NCI-H1105 treated with DMSO at 0.1 percent for 48 hours (cell line): ENCODE measurements around the gene BCL6.

Source experiments
- DNase-seq: peaks from one replicate; lab custom pipeline; 2025; lab: John Stamatoyannopoulos, UW

Gene BCL6

DNA sequence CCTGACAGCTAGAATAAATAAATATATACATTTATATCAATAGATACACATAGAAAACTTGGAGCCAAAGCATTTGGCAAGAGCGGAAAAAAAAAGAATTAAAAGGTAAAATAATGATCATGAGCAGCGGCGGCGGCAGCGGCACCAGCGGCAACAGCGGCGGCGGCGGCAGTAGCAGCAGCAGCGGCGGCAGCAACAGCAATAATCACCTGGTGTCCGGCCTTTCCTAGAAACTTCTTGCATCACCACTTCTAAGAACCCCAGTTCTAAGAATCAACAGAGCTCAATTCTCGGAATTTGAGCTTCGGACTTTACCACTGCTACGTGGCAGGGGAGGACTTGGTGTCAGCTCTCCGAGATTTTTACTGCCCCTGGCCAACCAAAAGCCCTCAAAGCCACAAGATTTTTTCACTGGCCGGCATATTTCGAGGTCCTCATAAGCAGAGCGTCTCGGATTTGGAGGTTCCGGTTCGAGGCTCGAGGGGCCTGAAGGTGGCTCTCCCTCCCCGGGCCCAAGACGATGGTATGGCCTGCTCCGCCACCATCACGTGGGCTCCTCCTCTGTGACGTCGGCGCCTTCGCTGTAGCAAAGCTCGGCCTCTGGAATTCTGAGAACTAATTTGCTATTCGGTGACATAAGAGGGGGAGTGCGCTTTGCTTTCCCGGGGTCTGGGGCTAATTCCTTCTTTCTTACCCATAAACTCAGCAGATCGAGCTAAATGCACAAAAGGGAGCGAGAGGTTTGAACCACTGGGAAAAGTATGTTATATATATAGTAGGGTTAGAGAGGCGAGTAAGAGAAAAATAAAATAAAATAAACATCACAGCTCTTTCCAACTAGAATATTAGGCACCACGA is at the start of gene BCL6:
BCL6 (minus strand) TSS at position 268 of the 858 bp plus-strand sequence. CDS start 11,775 bp downstream, outside the sequence.
- peak; percentile 99 for DNase-seq

DNA sequence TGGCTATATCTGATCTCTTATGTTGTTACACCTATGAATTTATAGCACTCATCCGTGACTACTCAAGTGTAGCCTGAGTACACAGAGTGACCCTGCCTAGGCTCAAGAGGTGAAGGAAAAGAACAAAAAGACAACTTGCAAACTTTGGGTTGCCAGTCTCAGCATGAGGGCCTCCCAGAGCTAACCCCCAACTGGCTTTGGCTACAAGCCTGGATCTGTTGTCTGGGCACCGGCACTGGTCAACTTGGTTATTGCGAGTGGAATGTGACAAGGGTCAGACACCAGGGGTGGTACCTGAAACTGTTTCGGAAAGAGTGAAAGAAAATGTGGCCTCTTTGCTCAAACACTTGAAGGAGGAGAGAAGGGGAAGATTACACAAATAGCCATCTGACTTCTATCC is 49.5 kb upstream of the BCL6 start:
- no peak for DNase-seq

DNA sequence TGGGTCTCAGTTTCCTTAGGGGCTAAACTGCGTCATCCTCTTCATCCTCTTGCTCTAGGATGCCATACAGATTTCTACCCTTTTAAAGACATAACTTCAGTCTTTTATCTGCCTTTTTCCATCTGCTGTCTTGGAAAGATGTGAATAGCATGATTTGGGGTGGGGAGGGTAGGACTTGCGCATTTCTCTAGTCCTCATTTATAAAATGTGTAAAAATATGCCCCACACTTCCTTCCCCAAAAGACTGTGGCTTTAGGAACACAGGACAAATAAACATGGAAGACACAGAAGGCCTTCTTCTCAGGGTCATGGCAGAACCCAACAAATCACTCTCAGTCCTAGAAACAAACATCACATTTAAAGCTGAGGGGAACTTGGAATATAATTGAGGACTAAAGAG is 48.4 kb upstream of the BCL6 start:
- no peak for DNase-seq

DNA sequence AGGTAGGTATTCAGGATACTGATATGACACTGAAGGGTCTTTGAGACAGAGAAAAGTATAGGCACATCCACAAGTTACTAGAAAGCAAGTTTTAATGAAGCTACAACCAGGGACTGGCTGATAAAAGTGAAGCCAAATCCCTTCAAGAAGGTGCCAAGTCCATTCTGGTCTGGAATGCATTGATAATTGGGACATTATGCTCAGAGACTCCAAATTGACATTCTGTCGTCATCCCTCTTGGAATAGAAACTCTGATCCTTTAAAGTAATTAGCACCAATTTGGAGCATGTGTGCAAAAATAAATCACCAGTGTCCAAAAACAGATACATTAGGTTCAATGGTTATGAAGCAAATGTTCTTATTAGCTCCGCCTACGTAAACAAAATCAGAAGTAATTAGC is 47.3 kb upstream of the BCL6 start:
- DNase-seq: no peak

DNA sequence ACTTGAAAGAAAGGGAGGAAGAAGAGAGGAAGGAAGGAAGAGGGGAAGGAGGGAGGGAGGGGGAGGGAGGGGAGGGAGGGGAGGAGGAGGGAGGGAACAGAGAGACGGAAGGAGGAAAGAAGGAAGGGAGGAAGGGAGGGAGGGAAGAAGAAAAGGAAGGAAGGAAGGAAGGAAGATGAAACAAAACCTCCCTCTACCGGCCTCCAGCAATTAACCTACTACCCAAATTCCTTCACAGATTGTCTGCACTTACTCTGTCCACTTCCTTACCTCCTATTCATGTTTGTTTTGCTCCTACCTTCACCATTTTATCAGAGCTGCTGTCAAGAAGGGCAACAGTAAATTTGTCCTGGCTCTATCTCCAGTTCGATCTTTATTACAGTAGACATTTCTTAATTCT is 44.6 kb upstream of the BCL6 start:
- DNase-seq: no peak

DNA sequence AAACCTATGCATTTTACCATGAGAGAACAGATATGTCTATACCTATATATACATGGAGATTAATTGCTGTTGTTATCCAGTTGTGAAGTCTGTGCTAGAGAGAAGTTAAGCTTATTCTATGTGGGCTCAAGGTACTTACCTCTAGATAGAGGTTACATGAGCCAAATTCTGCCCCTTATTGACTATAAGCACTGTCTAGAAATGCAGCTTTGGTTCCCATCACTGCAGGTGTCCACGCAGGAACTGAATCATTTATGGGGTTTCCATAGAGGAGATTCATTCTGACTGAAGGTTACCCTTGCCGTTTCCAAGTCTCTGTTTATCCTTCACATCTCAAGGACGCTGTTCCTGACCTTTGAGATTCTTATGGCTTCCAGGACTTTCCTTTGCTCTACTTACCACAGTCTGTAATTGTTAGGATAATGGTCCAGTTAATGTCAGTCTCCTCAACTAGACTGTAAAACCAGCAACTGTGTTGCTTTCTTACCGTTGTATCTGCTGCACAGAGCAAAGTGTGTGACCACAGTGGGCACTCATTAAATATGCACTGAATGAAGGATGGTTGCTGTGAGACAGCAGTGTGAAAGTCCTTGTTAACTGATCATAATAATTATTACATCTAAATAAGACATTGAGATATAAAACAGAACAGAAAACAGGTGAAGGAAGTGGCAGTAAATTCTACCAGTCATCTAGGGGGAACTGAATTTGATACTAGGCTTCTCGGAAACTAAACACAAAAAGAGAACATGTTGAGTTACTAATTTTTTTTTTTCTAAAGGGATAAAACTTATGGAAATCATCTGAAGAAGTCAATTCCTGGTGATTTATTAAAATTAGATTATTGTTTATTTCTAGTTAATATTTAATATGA is 44.0 kb upstream of the BCL6 start:
- no peak for DNase-seq

DNA sequence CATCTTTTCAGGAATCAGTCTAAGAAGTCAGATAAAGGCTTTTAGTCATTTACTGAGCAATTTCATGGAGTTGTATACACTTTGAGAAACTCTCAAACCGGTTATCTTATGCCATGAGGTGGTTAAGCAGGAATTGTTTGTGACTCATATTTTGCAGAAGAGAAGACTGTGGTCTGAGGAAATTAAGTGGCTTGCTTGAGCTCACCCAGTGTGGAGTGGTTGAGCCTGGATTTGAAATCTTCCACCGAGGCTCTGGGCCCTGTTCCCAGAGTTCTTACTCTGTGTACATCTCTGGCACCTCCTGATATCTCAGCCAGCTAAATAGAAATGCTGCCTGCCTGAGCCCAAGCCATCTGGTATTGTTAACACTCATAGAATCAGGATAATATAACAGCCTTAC is 37.8 kb upstream of the BCL6 start:
- no peak for DNase-seq

DNA sequence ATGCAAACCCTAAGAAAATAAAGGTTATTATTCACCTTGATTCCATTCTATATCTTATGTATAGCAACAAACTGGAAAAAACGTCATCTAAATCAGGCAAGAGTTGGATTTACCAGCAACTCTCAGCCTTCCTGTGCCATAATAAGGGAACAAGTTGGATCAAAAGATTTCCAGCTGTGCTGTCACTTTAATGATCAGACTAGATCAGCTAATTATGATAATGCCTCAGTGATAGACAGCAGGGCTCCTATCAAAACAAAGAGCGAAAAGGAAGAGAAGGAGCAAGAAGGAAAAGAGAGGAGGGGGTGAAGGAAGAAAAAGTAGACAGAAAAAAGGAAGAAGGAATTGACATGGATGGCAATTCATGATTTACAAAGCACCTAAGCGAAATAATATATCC is 36.7 kb upstream of the BCL6 start:
- DNase-seq: no peak

DNA sequence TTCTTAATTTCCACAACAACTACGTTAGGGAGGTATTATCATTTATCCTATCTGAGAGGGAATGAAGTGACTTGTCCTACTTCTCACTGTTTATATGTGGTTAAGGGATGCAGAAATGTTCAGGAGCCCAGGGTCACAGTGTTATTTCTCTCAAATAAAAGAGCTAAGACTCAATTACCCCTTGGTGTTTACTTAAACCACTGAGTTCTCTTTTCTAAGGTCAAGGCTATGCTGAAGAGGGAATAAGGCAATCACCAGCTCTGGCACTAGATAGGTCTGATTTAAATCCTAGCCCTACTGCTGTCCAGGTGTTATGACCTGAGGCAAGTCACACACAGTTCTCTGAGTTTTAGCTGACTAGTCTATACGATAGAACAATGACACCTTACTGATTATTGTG is 35.7 kb upstream of the BCL6 start:
- no peak for DNase-seq

DNA sequence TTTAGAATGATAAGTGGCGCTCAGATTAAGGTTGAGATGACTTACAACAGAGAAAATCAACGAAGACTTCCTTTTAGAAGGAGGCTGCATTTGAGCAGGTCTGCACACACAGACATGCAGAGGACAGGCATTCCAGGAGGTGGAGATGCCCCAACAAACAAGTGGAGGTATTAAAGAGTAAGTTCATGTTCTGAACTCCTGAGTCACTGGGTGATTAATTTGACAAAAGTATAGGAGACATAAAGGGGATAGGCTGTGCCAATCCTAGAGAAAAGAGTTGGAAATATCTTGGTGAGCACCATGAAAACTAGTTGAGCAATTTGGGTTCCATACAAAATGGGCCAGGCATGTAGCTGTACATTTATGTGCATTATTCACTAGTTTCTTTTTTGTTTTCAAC is 33.5 kb upstream of the BCL6 start:
- DNase-seq: no peak

DNA sequence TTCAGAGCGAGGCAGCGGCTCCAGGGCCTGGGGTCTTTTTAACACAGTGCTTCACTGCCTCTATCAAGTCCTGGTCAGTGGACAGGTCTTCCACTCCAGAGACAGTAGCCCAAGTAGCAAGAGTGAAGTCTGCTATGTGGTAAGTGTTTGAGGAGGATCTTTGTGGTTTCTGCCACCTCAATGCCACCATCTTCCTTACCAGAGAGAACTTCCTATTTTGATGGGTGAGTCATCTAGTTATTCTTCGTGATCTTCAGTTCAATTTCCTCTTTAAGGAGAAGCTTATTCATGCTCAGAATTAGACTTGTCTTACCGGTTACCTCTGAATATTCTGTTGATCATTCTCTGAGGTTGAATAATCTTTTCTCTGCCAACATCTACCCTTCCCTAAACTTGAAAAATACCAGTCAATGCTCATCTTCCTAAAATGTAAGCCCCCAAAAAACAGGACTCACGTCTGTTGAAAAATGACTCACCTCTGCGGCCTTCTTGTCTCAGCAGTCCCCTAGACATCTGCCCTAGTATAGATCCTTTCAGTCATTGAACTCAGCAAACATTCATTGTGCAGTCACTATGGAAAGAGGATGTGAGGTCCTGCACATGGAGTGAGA is 32.2 kb upstream of the BCL6 start:
- no peak for DNase-seq

DNA sequence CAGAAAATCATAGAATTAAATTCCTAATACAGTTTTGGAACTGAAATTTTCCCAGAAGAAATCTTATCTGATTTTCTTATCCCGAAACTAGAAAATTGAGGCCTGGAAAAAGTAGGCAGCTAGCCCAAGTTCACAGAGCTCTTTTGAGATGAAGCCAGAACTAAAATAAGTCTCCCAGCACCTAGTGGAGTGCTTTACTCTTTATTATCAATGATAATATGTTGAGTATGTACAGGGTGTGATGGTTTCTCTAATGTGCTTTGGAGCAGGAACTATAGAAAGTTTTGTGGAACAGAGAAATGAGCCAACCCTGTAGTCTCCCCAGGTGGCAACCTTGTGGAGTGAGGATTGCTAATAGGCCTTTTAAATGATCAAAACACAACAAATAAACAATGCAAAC is 30.3 kb upstream of the BCL6 start:
- no peak for DNase-seq

DNA sequence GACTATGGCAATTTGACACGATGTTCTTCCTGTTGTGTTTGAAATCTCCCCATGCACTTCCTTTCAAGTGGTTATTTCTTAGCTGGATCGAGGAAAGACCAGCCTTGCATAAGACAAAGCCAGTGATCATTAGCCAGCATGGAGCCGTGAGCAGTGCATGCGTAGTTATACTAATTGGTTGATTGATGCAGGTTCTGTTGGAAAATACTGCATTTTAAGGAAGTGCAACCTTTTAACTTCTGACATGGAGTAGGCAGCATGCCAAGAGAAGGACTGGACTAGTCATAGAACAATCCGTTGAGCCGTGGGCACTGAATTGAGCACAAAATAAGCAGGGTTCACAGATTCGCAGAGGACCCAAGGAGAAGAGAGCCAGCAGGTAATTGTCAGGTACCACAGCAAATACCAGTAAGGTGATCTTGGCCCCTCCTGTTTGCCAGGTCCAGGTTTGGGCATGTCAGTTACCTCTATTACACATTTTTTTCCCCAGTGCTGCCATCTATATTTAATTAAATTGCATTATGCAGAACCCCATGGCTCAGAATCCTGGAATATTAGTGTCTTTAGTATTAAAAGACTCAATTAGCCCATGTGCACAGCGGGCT is 29.0 kb upstream of the BCL6 start:
- DNase-seq: no peak

DNA sequence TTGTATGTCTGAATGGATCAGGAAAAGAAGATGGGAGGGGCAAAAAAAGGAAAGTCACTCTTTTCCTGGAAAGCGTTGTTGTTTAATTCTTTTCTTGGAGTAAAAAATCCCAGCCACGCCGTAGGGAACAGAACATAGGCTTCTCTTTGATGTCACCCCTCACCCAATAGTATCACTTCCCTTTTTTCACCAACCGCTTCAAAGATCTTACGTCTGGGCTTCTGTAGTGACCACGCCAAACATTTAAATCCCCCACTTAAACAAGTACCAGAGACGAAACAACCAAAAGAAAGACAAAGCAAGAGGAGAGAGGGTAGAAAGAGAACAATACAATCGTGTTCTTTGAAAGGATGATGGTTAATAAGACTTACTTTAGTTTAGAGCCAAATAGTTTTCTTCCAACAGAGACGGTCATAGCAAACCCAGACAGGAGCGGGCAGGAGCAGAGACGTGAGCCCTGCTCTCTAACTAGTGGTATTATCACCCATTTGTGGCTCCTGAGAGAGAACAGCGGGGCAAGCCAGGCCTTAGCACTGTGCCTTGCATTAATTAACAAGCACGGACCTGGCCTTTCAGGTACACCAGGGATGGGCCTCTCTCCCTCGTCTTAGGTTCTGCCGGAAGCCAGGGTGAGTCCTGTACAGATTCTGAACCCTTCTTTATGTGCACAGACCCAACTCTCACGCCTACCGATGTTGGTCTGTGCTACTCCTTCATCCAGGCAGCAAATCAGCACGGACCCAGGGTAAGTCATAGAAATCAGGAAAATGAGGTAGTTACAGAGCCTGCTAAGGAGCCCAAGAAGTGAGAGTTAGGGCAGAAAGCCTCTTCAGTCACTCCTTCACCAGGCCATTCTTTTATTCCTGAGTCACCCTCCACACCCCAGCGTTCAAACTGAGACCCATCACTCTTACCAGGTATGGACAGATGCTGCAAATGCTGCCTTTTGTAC is 28.2 kb upstream of the BCL6 start:
- no peak for DNase-seq

DNA sequence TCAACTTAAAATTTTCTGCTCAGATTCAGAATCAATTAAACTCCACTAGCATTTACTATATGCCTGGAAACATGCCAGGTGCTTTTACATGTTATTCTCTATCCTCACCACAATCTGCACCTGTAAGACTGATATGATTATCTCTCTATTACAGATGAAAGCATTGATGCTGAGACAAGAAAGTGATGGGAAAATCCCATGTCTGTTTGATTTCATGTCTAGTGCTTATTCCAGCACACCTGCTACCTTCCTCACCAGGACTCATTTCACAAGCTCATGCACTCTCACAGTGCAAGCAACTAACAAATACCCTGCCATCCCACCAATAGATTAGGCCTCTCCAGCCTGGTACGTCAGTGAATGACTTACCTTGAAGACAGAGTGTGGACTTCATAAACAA is 25.0 kb upstream of the BCL6 start:
- DNase-seq: peak; percentile 78

DNA sequence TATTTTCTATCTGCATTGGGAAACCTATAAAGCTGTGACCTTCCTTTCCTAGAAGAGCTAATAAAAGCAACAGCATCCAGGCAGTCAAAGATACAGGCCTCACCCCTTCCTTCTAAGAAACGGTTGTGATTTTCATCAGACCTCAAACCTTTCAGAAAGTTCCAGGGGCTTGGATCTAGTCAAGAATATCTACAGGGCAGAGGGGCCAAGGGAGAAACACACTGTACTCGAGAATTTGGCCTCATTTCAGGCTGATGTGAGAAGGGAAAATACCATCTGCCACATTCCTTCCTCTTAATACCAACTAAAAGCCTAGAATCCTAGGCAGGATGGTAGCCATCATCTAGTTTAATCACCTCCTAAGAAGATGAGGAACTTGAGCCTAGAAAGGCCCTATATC is 24.5 kb upstream of the BCL6 start:
- DNase-seq: no peak

DNA sequence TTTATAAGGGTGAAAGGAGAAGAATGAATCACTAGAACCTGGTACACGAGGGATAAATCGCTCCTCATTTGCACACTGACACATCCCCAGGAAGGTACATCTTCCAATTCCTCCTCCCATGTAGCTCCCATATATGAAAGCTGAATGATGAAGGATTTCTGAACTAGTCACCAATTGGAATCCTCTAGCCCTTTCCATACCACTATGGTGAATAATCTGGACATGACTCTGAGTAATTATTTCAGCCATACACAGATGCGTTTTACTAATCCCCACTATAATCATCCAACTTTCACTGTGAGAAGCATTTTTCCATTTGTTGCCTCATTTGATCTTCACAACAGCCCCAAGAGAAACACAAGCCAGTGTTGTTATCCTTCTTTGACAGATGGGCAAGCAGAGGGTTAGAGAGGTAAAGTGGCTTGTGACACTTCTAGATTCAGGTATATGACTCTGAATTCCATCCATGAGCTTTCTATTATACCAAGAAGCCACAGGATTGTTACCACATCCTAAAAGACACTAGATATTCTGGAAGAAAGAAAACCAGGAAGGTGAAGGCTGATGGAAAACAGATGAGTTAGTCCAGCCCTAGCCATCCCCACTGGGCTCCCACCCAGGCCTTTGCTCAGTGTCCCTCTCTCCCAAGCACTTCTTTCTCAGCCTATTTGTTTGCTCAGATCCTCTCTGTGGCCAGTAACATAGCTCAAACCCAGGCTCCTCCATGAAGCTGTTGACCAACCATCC is 22.2 kb upstream of the BCL6 start:
- no peak for DNase-seq

DNA sequence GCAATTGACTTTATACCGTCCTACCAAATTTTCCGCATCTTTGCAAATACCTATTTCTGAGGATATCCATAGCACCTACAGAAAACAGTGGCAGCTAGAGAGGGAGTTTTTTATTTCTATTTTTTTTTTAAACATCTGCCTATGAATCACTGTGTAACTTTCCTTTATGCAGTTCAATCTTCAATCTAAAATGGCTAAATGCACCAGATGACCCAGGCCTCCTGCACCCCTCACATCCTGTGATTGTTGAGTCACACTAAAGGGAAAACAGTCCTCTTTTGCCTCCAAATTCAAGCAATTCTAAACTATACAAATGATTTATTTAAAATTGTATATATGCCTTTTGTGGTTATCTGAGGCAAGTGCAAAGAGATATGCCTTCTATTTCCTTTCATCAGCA is 20.1 kb upstream of the BCL6 start:
- no peak for DNase-seq

DNA sequence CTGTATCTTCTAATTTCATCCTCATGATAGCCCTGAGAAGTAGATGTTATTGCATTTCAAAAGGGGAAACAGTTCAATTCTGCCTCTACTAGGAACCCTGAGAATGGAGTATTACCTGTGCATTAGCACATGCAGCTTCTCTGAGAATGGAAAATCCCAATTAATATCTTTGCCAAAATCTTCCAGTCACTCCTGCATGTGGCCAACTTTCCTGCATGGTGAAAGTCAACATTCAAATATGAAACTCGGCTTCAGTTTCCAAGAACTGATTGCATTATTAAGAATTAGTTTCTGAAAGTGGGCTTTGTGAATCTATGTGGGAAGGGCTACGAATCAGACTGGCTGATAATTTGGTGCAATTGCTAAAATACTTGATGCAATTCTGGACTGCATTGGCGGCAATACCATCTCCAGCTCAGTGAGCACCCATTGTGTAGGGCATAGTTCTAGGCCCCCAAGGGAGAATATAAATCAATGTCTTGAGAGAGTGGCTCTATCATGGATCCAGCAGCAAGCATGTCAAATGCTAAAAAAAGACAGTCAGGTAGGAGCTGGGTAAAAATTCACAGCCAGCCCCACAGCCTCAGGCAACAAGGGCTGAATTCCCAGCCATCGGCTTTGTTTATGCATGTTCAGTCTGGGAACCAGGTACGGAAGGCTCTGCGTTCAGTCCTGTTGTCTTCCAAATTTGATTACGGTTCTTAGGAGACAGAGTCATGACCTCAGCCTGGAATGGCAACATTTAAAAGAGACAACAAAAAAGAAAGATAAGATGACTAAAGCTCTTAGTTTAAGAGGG is 18.8 kb upstream of the BCL6 start:
- no peak for DNase-seq

DNA sequence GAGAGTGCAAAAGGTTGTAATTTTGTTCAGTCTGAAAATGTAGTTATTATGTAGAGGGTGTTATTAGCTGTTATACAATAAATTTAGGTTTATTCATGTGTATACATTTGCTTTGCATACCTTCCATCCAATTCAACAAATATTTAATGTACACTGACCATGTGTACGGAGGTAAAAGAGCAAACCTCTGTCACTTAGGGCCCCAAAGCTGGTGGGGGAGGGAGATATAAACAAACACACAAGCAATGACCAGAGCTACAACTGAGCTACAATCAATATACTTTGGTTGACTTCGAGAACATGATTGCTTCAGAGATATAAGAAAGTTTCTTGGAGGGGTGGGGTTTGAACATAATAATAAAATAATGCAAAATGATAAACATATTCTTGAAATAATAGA is 17.5 kb upstream of the BCL6 start:
- no peak for DNase-seq
